Measurements from ENCODE around the gene ZFAND2A. TPM values are rescaled to one million over a fixed set of nuclear protein-coding genes. Genes with fewer than 3 reads are reported as not detected.
"Not testable (repeated sequence)": the region's sequence is repeated elsewhere in the genome, so short reads cannot be mapped to it uniquely, and the experiment has no call there.

The ZFAND2A gene
- total RNA-seq, 4 donors from 2014 or later, result 17.8 to 27.0 (median 22.3) TPM

- H3K36me3 ChIP-seq, result no peaks in the 10 kb centered on the region
- peaks cover 17% of the 10 kb centered on the region for H3K4me1 ChIP-seq
- H3K27me3 ChIP-seq, result no peaks in the 10 kb centered on the region
- no peaks in the 10 kb centered on the region for H3K9me3 ChIP-seq
- H3K4me3 ChIP-seq, result no peak overlapping the region
- no peak overlapping the region for H3K27ac ChIP-seq
- peak; percentile 48 to 54 for DNase-seq (ENCODE audit: low spot score in 2 of 2)
- WGBS, result 82% methylated on average over 18 of the region's 28 CpGs
- TF ChIP-seq POLR2AphosphoS5 (IDR thresholded peaks at IDR 0.05) (no peak), CTCF (IDR thresholded peaks at IDR 0.05) (no peak), POLR2A (IDR thresholded peaks at IDR 0.05) (no peak), EP300 (IDR thresholded peaks at IDR 0.05) (no peak)
These were observed 37.8 kb downstream of the ZFAND2A start for GRCh38 chr7:1121886-1122831.

GRCh38 chr7:1121476-1121875, 38.5 kb downstream of the ZFAND2A start:
- H3K27ac ChIP-seq, result no peak overlapping the region

GRCh38 chr7:1120791-1121190, 39.2 kb downstream of the ZFAND2A start:
- no peaks in the 10 kb centered on the region for H3K9me3 ChIP-seq
- 86% methylated on average over 22 of the region's 22 CpGs for WGBS
- peaks cover 17% of the 10 kb centered on the region for H3K4me1 ChIP-seq
- H3K4me3 ChIP-seq, result no peak overlapping the region
- no peaks in the 10 kb centered on the region for H3K27me3 ChIP-seq
- DNase-seq (ENCODE audit: low spot score in 2 of 2), result no peak
- no peak for TF ChIP-seq EP300 (IDR thresholded peaks at IDR 0.05)
- no peak for TF ChIP-seq POLR2AphosphoS5 (IDR thresholded peaks at IDR 0.05)
- TF ChIP-seq POLR2A (IDR thresholded peaks at IDR 0.05), result no peak
- TF ChIP-seq CTCF (IDR thresholded peaks at IDR 0.05), result no peak
- no peaks in the 10 kb centered on the region for H3K36me3 ChIP-seq
- no peak overlapping the region for H3K27ac ChIP-seq

More at GRCh38 chr7:1121476-1121875, 38.5 kb downstream of the ZFAND2A start:
- H3K27me3 ChIP-seq, result no peaks in the 10 kb centered on the region
- peaks cover 17% of the 10 kb centered on the region for H3K4me1 ChIP-seq
- TF ChIP-seq EP300 (IDR thresholded peaks at IDR 0.05) (no peak), POLR2A (IDR thresholded peaks at IDR 0.05) (no peak), POLR2AphosphoS5 (IDR thresholded peaks at IDR 0.05) (no peak), CTCF (IDR thresholded peaks at IDR 0.05) (no peak)
- no peak overlapping the region for H3K4me3 ChIP-seq
- peak in 1 of 2 donors; percentile 31 for DNase-seq (ENCODE audit: low spot score in 2 of 2)
- H3K36me3 ChIP-seq, result no peaks in the 10 kb centered on the region
- WGBS, result 98% methylated on average over 6 of the region's 14 CpGs
- no peaks in the 10 kb centered on the region for H3K9me3 ChIP-seq

- Histone ChIP-seq H3K27ac (no peak overlapping the region), H3K9me3 (no peaks in the 10 kb centered on the region), H3K4me1 (peaks cover 6% of the 10 kb centered on the region), H3K27me3 (no peaks in the 10 kb centered on the region), H3K36me3 (no peaks in the 10 kb centered on the region), H3K4me3 (no peak overlapping the region)
- TF ChIP-seq CTCF (IDR thresholded peaks at IDR 0.05) (no peak), POLR2AphosphoS5 (IDR thresholded peaks at IDR 0.05) (no peak), EP300 (IDR thresholded peaks at IDR 0.05) (no peak), POLR2A (IDR thresholded peaks at IDR 0.05) (no peak)
- WGBS, result 89% methylated on average over 5 of the region's 5 CpGs
- no peak for DNase-seq (ENCODE audit: low spot score in 2 of 2)
These were observed 40.8 kb downstream of the ZFAND2A start for GRCh38 chr7:1119201-1119600.

- no peak overlapping the region for H3K27ac ChIP-seq
- no peak for DNase-seq (ENCODE audit: low spot score in 2 of 2)
These were observed 42.6 kb downstream of the ZFAND2A start for GRCh38 chr7:1117321-1117928.

GRCh38 chr7:1116383-1117008, 43.5 kb downstream of the ZFAND2A start:
- not testable (repeated sequence) for H3K27ac ChIP-seq; H3K4me1 ChIP-seq; H3K4me3 ChIP-seq; H3K36me3 ChIP-seq; DNase-seq (ENCODE audit: low spot score in 2 of 2); H3K27me3 ChIP-seq; H3K9me3 ChIP-seq
- 97% methylated on average over 44 of the region's 49 CpGs for WGBS

More at GRCh38 chr7:1117321-1117928, 42.6 kb downstream of the ZFAND2A start:
- TF ChIP-seq EP300 (IDR thresholded peaks at IDR 0.05), result no peak
- no peak for TF ChIP-seq POLR2A (IDR thresholded peaks at IDR 0.05)
- TF ChIP-seq POLR2AphosphoS5 (IDR thresholded peaks at IDR 0.05), result no peak
- TF ChIP-seq CTCF (IDR thresholded peaks at IDR 0.05), result no peak
- WGBS, result 95% methylated on average over 38 of the region's 38 CpGs
- Histone ChIP-seq H3K36me3 (peaks cover 4% of the 10 kb centered on the region), H3K9me3 (no peaks in the 10 kb centered on the region), H3K4me3 (no peak overlapping the region), H3K4me1 (no peaks in the 10 kb centered on the region), H3K27me3 (no peaks in the 10 kb centered on the region)

All from suprapubic skin (tissue), 4 donors.